SK-N-MC (cell line): ENCODE measurements around the gene JPH2.

Experiments
- EZH2 ChIP-seq: fragments of 200-600 bp; sonication (generic); IDR thresholded peaks from one replicate; pipeline ENCODE4 v1.6.1; 2017; ENCODE audit warnings: antibody characterized with exemption
- POLR2AphosphoS5 ChIP-seq: IDR thresholded peaks from 2 replicates; pipeline ENCODE4 v1.6.1; 2012; ENCODE audit warnings: mild to moderate bottlenecking, low read depth, low read length, borderline replicate concordance

DNA sequence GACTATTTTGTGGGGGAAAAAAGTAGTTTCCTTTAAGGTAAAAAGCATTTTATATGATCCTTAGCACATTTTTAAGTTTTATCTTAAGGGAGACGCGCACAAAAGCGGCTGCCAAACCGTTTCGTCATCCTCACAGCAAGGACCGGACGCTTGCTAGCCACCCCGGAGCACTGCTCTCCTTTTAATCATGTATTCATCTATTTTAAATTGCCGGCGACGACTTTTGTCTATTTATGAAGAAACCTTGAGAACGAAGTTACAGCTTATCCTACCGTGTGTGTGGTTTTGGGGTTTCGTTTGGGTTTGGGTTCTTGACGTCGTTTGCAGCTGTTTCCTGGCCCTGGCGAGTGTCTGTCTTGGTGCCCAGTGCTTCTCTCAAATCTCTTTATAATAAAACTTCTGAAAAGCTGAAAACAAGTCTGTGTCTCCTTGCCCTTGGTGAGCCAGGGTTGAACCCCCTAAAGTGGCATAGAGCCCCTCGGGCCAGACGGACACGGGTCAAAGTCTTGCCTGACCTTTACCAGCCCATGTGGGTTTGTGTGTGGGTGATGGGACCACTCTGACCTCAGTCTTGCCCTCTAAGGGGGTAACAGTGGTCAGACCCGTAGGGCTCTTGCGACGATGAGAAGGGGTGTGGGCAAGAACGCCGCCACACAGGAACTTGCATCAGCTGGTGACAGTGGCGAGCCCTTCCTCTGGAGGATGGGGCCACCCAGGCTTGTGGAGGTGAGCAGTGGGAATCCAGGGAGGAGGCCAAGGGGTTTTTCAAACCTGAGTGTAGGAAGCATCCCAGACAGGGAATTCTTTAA lies 117.6 kb downstream of the JPH2 start:
- no peak for TF ChIP-seq POLR2AphosphoS5
- no peak for TF ChIP-seq EZH2
